ENCODE data around the gene PHACTR3. TPM values are rescaled to one million over a fixed set of nuclear protein-coding genes. Genes with fewer than 3 reads are reported as not detected.

Gene PHACTR3
- total RNA-seq, 1 experiment from 2014 or later: not detected

DNA sequence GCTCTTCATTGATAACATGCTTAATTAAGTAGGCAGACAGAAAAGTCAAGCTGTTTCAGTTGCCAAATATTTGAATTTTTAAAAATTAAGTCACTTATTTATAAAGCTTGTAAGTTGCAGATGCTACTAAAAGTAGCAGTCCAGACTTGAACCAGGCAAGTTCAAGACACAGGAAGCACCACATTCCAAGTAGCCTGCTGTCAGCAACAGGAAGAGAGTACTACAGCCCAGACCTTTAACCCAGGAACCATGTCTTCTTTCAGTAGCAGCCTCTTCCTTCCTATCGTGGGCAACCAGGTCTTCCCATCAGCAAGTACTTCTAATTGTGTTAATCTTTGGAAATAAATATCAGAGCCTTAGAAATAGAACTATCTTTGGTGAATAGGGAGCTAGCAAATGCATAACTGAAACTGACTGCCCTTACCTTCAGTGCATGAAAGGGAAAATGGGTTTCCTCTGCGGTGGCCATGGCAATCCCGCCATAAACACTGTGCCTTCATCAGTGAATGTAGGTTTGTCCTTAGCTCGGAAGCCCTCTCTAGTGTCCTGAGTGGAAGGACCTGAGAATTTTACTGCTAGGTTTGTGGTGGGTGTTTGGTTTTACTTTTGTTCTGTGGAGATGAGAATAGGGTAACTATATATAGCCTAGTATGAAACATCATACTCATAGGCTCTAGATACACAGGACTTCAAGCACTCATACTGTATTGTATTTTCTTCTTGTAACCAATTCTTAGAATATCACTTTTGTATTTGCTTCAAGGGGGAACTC is 233.5 kb downstream of the PHACTR3 start:
- no TSS peak for BruUV-seq (replicated peaks)
- Histone ChIP-seq H3K4me1 (ENCODE audit: control insufficient read depth in 1 of 2, insufficient read depth in 2 of 2, low read length in 2 of 2) (no peaks in the 10 kb centered on the region), H2AFZ (ENCODE audit: low read depth, low read length, poor library complexity, severe bottlenecking) (no peak overlapping the region), H4K20me1 (ENCODE audit: insufficient read depth) (no peaks in the 10 kb centered on the region), H3K36me3 (ENCODE audit: control insufficient read depth in 1 of 2, insufficient read depth in 2 of 2, low read length in 2 of 2) (no peaks in the 10 kb centered on the region), H3K9ac (ENCODE audit: low read length) (no peak overlapping the region), H3K27me3 (ENCODE audit: insufficient read depth, low read length) (peaks cover 78% of the 10 kb centered on the region), H3K9me3 (ENCODE audit: control insufficient read depth in 1 of 2, insufficient read depth in 1 of 2, low read depth in 1 of 2, low read length in 2 of 2) (no peaks in the 10 kb centered on the region), H3K4me2 (ENCODE audit: low read length) (no peak overlapping the region), H3K79me2 (ENCODE audit: insufficient read depth, low read length) (no peaks in the 10 kb centered on the region), H3K27ac (ENCODE audit: low read depth, low read length) (no peak overlapping the region), H3K4me3 (replicated peaks in 1 of 2; ENCODE audit: low read depth in 1 of 2, low read length in 2 of 2) (no peak overlapping the region), H3K9me2 (ENCODE audit: insufficient read depth) (no peaks in the 10 kb centered on the region)
- ATAC-seq: no peak
- no peak for DNase-seq (ENCODE audit: low read depth, low spot score)
- TF ChIP-seq SRF (IDR thresholded peaks at IDR 0.05; ENCODE audit: low read depth): no peak
- TF ChIP-seq, protein P1, sequence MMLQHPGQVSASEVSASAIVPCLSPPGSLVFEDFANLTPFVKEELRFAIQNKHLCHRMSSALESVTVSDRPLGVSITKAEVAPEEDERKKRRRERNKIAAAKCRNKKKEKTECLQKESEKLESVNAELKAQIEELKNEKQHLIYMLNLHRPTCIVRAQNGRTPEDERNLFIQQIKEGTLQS (IDR thresholded peaks at IDR 0.05): no peak
- no peak for TF ChIP-seq SP1 (IDR thresholded peaks at IDR 0.05; ENCODE audit: low read depth)
- no peak for TF ChIP-seq YY1 (IDR thresholded peaks at IDR 0.05; ENCODE audit: extremely low read depth, insufficient replicate concordance, low read depth, low read length)
- TF ChIP-seq, protein P2, sequence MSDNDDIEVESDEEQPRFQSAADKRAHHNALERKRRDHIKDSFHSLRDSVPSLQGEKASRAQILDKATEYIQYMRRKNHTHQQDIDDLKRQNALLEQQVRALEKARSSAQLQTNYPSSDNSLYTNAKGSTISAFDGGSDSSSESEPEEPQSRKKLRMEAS (IDR thresholded peaks at IDR 0.05): no peak
- TF ChIP-seq POLR2AphosphoS5 (IDR thresholded peaks at IDR 0.05; ENCODE audit: low read depth, low read length): no peak
- TF ChIP-seq EZH2phosphoT487 (IDR thresholded peaks at IDR 0.05; ENCODE audit: borderline replicate concordance): no peak
- TF ChIP-seq TCF7L2 (IDR thresholded peaks at IDR 0.05; ENCODE audit: borderline replicate concordance, extremely low read depth, insufficient read depth, insufficient read length): no peak
- no peak for TF ChIP-seq SIN3A (IDR thresholded peaks at IDR 0.05; ENCODE audit: low read depth)
- TF ChIP-seq RAD21 (IDR thresholded peaks at IDR 0.05; ENCODE audit: low read depth): no peak
- TF ChIP-seq FOSL1 (IDR thresholded peaks at IDR 0.05; ENCODE audit: low read depth): no peak
- TF ChIP-seq JUND (IDR thresholded peaks at IDR 0.05): no peak
- TF ChIP-seq, protein P3, sequence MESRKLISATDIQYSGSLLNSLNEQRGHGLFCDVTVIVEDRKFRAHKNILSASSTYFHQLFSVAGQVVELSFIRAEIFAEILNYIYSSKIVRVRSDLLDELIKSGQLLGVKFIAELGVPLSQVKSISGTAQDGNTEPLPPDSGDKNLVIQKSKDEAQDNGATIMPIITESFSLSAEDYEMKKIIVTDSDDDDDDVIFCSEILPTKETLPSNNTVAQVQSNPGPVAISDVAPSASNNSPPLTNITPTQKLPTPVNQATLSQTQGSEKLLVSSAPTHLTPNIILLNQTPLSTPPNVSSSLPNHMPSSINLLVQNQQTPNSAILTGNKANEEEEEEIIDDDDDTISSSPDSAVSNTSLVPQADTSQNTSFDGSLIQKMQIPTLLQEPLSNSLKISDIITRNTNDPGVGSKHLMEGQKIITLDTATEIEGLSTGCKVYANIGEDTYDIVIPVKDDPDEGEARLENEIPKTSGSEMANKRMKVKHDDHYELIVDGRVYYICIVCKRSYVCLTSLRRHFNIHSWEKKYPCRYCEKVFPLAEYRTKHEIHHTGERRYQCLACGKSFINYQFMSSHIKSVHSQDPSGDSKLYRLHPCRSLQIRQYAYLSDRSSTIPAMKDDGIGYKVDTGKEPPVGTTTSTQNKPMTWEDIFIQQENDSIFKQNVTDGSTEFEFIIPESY (IDR thresholded peaks at IDR 0.05; ENCODE audit: extremely low read depth, insufficient replicate concordance, low read length): no peak
- TF ChIP-seq EZH2 (IDR thresholded peaks at IDR 0.05): no peak
- TF ChIP-seq ZFX (IDR thresholded peaks at IDR 0.05): no peak
- TF ChIP-seq CEBPB (IDR thresholded peaks at IDR 0.05; ENCODE audit: low read depth): no peak
- TF ChIP-seq REST (IDR thresholded peaks at IDR 0.05; ENCODE audit: low read depth): no peak
- POLR2A ChIA-PET: no interaction called here
- RAD21 ChIA-PET (ENCODE audit: low non-redundant PET in 1 of 2, low total read pairs in 2 of 2, uncharacterized antibody in 2 of 2, unreplicated experiment in 2 of 2): no interaction called here
- intact Hi-C loops (cut with micrococcal nuclease): no loop called here
- CTCF ChIA-PET: interaction anchor here (1.1 kb wide), 1 partner anchor 12 kb away, joined by 5 read pairs; no protein-coding TSS in a partner anchor

All from HCT116 (cell line).